Parathyroid adenoma (tissue), 2 donors: ENCODE data around the gene KRTAP1-4.
"Not testable (repeated sequence)": the region's sequence is repeated elsewhere in the genome, so short reads cannot be mapped to it uniquely, and the experiment has no call there.

ENCODE experiments used
- H2AFZ ChIP-seq: fragments of 300-600 bp; sonication (generic); one replicate; pipeline ENCODE4 v1.7.0; 2017; ENCODE audit warnings: antibody characterized with exemption, mild to moderate bottlenecking
- H3K27ac ChIP-seq: fragments of 300-600 bp; sonication (generic); one replicate; pipeline ENCODE4 v1.7.0; 2017
- H3K27me3 ChIP-seq: fragments of 300-600 bp; sonication (generic); one replicate; pipeline ENCODE4 v1.7.0; 2017; ENCODE audit warnings: low read length; ENCODE audit not compliant: control insufficient read depth, insufficient read depth
- H3K36me3 ChIP-seq: fragments of 300-600 bp; sonication (generic); one replicate; pipeline ENCODE4 v1.7.0; 2017; ENCODE audit warnings: low read length; ENCODE audit not compliant: control insufficient read depth, insufficient read depth
- H3K4me1 ChIP-seq: fragments of 300-600 bp; sonication (generic); one replicate; pipeline ENCODE4 v1.7.0; 2017; ENCODE audit warnings: control low read depth
- H3K4me2 ChIP-seq: fragments of 300-600 bp; sonication (generic); one replicate; pipeline ENCODE4 v1.7.0; 2017; ENCODE audit warnings: low read length
- H3K4me3 ChIP-seq: fragments of 300-600 bp; sonication (generic); one replicate; pipeline ENCODE4 v1.7.0; 2017; ENCODE audit warnings: low read depth, low read length
- H3K79me2 ChIP-seq: fragments of 300-600 bp; sonication (generic); one replicate; pipeline ENCODE4 v1.7.0; 2017; ENCODE audit warnings: control low read depth
- H3K9ac ChIP-seq: fragments of 300-600 bp; sonication (generic); one replicate; pipeline ENCODE4 v1.7.0; 2017; ENCODE audit warnings: mild to moderate bottlenecking
- H3K9me3 ChIP-seq: fragments of 300-600 bp; sonication (generic); one replicate; pipeline ENCODE4 v1.7.0; 2017; ENCODE audit warnings: low read length; ENCODE audit not compliant: control insufficient read depth
- CTCF ChIP-seq: fragments of 300-600 bp; sonication (generic); IDR thresholded peaks from one replicate; pipeline ENCODE4 v1.7.0; 2017; ENCODE audit warnings: antibody characterized with exemption, mild to moderate bottlenecking
- donor health status: primary hyperparathyroidism.

KRTAP1-4 gene

DNA sequence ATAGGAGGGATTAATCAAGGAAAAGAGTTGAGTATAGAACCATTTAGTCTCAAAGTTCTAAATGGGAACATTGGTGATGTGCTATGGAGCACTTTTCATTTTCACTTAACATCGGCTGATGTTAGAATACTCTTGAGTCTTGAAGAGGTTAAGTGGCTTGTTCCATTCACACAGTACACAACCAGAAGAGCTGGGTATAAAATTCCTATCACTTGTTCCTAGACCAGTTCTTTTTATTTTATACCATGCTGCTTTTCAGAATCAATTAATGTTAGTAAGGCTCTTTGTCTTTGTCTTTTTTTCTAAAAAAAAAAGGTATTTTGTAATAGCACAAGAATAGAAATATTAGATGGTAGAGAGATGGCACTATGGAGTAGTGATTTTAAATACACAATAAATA lies 13.0 kb upstream of the KRTAP1-4 start:
- Histone ChIP-seq H3K79me2 (no peaks in the 10 kb centered on the region), H3K9me3 (no peaks in the 10 kb centered on the region), H3K9ac (no peak overlapping the region), H3K27me3 (no peaks in the 10 kb centered on the region), H2AFZ (no peak overlapping the region), H3K4me2 (no peak overlapping the region), H3K4me3 (no peak overlapping the region), H3K36me3 (no peaks in the 10 kb centered on the region), H3K4me1 (no peaks in the 10 kb centered on the region), H3K27ac (no peak overlapping the region)
- TF ChIP-seq CTCF, result no peak

DNA sequence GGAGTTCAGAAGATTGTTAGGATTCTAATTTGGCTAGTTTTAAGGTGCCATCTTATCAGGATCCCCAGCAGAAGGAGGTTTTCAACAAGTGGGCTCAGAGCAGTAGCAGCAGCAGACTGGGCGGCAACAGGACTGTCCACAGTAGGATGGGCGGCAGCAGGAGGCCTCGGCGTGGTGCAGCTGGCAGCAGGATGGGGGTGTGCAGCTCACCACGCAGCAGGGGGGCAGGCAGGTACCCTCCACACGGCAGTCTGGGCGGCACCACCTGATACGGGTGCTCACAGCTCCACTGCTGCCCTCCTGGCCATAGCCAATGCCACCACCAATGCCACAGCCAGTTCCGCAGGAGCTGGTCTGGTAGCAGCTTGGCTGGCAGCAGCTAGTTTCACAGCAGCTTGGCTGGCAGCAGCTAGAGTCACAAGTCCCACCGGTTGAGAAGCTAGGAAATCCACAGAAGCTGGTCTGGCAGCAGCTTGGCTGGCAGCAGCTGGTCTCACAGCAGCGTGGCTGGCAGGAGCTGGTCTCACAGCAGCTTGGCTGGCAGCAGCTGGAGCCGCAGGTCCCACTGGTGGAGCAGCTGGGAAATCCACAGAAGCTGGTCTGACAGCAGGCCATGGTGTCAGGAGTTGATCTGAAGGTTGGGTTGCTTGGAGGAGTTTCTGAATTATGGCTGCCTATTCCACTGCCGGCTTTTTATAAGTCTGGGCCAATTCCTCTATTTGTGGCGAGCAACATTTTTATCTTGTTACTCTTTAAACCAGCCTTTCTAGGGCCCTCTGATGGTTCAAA lies 11.0 kb upstream of the KRTAP1-4 start, which contains the start of gene KRTAP1-1:
Gene KRTAP1-1 (minus strand): TSS at position 668 of the 789 bp plus-strand sequence. CDS start 53 bp downstream, at position 615.
- H3K9me3 ChIP-seq, H3K9ac ChIP-seq, H3K4me3 ChIP-seq, H3K36me3 ChIP-seq, H3K27ac ChIP-seq, H3K79me2 ChIP-seq, H3K4me2 ChIP-seq, H3K4me1 ChIP-seq, H2AFZ ChIP-seq, H3K27me3 ChIP-seq: not testable (repeated sequence)

GRCh38 chr17:41037853-41038350 lies 7.9 kb upstream of the KRTAP1-4 start:
- Histone ChIP-seq H3K27ac (no peak overlapping the region), H3K9ac (no peak overlapping the region), H3K4me1 (no peaks in the 10 kb centered on the region), H3K4me2 (no peak overlapping the region), H2AFZ (no peak overlapping the region), H3K36me3 (no peaks in the 10 kb centered on the region), H3K79me2 (no peaks in the 10 kb centered on the region), H3K4me3 (no peak overlapping the region), H3K9me3 (no peaks in the 10 kb centered on the region), H3K27me3 (no peaks in the 10 kb centered on the region)
- no peak for TF ChIP-seq CTCF

DNA sequence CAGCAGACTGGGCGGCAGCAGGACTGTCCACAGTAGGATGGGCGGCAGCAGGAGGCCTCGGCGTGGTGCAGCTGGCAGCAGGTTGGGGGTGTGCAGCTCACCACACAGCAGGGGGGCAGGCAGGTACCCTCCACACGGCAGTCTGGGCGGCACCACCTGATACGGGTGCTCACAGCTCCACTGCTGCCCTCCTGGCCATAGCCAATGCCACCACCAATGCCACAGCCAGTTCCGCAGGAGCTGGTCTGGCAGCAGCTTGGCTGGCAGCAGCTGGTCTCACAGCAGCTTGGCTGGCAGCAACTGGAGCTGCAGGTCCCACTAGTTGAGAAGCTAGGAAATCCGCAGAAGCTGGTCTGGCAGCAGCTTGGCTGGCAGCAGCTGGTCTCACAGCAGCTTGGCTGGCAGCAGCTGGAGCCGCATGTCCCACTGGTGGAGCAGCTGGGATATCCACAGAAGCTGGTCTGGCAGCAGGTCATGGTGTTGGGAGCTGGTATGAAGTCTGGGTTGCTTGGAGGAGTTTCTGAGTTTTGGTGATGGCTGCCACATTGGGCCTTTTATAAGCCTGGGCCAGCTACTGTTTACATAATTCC lies 4.4 kb upstream of the KRTAP1-4 start, which contains the start of gene KRTAP1-3:
Gene KRTAP1-3 (minus strand): TSS at position 529 of the 590 bp plus-strand sequence. CDS start 53 bp downstream, at position 476.
- H2AFZ ChIP-seq, H3K4me1 ChIP-seq, H3K9me3 ChIP-seq, H3K4me3 ChIP-seq, H3K4me2 ChIP-seq, H3K27ac ChIP-seq, H3K36me3 ChIP-seq, H3K27me3 ChIP-seq, H3K79me2 ChIP-seq, H3K9ac ChIP-seq: not testable (repeated sequence)

DNA sequence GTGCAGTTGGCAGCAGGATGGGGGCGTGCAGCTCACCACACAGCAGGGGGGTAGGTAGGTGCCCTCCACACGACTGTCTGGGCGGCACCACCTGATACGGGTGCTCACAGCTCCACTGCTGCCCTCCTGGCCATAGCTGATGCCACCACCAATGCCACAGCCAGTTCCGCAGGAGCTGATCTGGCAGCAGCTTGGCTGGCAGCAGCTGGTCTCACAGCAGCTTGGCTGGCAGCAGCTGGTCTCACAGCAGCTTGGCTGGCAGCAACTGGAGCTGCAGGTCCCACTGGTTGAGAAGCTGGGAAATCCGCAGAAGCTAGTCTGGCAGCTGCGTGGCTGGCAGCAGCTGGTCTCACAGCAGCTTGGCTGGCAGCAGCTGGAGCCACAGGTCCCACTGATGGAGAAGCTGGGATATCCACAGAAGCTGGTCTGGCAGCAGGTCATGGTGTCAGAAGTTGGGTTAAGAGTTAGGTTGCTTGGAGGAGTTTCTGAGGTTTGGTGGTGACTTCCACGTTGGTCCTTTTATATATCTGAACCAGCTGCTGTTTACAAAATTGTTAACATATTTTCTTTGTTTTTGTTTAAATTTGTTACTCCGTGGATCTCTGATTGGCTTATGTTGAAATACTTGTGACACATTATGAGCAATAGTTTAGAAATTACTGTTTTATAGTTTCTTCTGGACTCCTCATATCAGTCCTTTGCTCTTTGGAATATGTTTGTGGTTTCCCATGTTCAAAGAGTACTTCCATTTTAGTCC lies 3.1 kb downstream of the KRTAP1-4 start, which contains the start of gene KRTAP1-5:
Gene KRTAP1-5 (minus strand): TSS at position 494 of the 757 bp plus-strand sequence. CDS start 53 bp downstream, at position 441.
- H3K27ac ChIP-seq, result no peak within 1 kb of the TSS
- H3K4me3 ChIP-seq, result no peak within 1 kb of the TSS
- no peak within 1 kb of the TSS for H2AFZ ChIP-seq
- no peaks in the 10 kb centered on the region for H3K36me3 ChIP-seq
- no peak within 1 kb of the TSS for H3K4me2 ChIP-seq
- no peaks in the 10 kb centered on the region for H3K9me3 ChIP-seq
- H3K4me1 ChIP-seq, result no peaks in the 10 kb centered on the region
- TF ChIP-seq CTCF, result no peak
- no peaks in the 10 kb centered on the region for H3K79me2 ChIP-seq
- H3K9ac ChIP-seq, result no peak within 1 kb of the TSS
- H3K27me3 ChIP-seq, result no peaks in the 10 kb centered on the region
